D721Med (cell line): ENCODE results near the gene NT5M.
A peak's percentile ranks its signal among the peaks of the same experiment; 100 is the strongest.

Experiments
- DNase-seq: peaks from one replicate; pipeline ENCODE4 v3.0.0; 2011; ENCODE audit warnings: low spot score; ENCODE audit not compliant: insufficient read length
- FAIRE-seq: peaks from 2 replicates; lab custom pipeline; 2011; peaks lifted over from hg19 to GRCh38; lab: Jason Lieb, UNC
- CTCF ChIP-seq: IDR thresholded peaks from 2 replicates; pipeline ENCODE4 v1.5.1; 2012; ENCODE audit warnings: mild to moderate bottlenecking, control low read depth; ENCODE audit not compliant: insufficient read depth; ENCODE audit errors: missing control alignments

The NT5M gene

DNA sequence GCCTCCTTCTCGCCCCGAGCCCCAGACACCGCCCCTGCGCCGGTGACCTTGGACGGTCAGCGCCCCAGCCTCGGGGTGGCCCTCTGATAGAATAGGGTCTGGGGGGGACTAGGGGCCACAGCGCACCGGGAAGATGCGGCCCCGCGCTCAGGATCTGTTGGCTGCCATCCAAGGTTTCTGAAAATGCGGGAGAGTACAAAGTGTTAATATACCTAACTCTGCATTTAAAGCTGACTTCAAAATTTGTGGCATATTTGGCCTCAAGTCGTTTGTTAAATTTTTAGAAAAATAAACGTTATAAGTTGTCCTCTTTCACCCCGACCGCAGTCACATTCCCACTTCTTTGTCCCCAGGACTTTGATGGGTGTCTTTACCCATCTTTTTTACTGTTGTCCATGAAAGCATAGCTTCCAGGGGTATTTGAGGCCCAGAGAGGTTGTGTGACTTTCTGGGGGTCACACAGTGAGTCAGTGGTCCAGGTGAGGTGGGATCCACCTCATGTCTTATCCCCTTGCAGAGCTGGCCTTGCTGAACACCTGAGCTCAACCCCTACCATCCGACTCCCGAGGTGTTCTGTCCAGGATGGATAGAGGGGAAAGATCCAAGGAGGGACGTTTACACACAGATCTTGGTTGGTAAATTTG is 796 bp downstream of the NT5M start:
- FAIRE-seq (no peak), DNase-seq (peak; percentile 37)
- no peak for TF ChIP-seq CTCF

DNA sequence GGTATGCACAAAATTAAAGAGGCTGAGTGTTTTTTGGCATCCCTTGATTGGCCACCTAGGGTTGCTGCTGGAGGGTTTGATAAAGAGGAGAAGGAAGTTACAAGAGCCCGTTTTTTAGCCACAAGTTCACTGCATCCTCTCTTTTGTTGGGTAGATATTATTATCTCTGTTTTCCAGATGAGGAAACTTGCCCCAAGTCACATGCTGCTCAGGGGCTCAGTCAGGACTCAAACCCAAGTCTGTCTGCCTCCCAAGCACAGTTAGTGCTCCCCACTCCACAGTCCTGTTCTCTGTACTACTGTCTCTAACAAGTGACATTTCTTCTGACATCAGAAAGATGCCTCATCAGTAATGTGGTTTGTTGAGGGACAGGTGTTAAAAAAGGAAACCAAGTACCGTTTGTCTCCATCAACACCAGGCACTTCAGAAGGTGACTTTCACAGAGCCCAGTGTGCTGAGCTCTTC is 1.4 kb downstream of the NT5M start:
- TF ChIP-seq CTCF, result no peak
- FAIRE-seq (no peak), DNase-seq (no peak)

DNA sequence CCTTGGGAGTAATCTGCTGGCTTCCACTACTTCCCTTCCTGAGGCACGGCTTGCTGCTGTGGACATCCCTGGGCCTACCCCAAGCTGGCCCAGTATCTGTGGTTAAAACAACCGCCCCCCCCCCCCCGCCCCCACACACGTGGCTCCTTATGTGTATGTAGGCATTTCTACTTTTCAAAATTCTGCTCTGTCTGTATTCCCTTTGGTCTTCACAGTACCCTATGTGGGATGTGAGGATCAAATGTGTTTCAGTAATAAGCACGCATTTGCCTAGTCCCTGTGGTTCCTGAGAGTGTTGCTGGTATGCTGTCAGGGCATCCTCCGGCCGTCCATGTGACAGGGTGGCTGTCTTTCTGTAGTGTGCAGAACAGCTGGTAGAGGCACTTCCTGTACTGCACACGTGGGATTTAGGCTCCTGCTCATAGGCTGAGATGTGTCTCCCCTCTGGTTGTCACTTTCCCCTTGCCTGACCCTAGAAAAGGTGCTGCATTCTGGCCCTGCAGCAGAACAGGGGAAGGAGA is 2.2 kb downstream of the NT5M start:
- no peak for TF ChIP-seq CTCF
- no peak for FAIRE-seq

DNA sequence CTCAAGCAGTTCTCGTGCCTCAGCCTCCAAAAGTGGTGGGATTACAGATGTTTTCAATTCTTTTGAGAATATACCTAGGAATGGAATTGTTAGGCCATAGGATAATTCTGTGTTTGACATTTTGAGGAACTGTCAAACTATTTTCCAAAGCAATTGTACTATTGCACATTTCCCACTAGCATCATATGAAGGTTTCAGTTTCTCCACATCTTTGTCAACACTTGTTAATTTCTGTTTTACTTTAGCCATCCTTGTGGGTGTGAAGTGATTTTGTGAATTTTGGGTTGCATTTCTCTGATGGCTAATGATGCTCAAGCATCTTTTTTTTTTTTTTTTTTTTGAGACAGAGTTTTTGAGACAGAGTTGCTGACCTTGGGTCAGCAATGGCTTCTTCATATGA is 6.2 kb downstream of the NT5M start:
- no peak for TF ChIP-seq CTCF
- no peak for FAIRE-seq
- no peak for DNase-seq

More for the DNA sequence above, 2.2 kb downstream of the NT5M start:
- no peak for DNase-seq

DNA sequence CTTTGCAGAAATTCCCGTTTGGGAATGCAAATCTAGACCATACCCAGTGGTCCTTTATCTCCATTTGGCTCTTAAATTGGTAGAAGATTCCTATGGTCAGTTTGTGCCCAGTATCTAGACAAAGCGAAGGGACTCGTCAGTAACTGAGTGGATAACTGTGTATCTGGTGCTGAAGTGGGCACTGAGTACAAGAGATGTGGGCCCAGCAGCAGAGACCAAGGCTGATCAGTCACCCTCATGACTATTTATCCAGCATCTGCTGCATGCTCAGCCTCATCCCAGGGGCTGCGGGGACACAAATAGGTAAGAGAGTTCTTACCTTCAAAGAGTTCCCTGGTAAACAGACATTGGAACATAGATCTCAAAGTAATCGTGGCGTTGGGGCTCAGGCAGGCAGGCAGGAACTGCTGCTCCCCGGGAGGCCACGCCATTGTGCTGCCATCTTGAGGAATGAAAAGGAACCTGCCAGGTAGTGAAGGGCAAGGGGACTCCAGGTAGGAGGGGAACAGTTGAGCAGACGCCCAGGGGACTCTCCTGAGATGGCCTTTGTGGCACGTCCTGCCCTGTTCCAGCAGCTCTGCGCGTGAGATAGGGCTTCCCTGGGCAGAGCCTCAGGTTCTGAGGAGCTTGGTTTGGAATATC is 10.3 kb downstream of the NT5M start:
- TF ChIP-seq CTCF, result peak; percentile 17
- FAIRE-seq (no peak), DNase-seq (no peak)

DNA sequence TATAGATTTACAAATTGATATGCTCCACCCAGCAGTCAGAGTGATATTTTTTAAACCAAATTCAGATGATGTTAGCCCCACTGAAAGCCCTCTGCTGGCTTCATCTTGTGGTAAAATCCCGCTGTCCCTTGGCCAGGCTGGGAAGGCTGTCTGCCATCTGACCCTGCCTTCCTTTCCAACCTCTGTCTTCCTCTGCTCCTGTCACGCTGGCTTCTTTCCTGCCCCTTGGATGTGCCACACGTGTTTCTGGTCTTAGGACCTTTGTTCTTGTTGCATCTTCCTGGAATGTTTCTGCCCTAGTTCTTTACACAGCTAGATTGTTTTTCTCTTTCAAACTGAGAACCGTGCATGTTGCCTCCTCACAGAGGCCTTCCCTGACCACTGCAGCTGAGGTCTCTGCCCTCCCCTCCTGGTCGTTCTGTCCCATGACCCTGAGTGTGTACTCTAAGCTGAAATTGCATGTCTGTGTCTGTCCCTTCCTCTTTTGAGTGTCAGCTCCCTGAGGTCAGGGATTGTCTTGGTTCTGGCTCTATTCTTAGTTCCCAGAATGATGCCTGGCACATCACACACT is 11.4 kb downstream of the NT5M start:
- DNase-seq, result no peak
- TF ChIP-seq CTCF, result no peak
- FAIRE-seq, result no peak
